Measurements from ENCODE around the gene OR4D2.

OR4D2 gene

GRCh38 chr17:58205936-58206335 is 39.2 kb downstream of the OR4D2 start:
- DNase-seq (ENCODE audit: low spot score): no peak
- no peak for ATAC-seq (ENCODE audit: low read depth)
- no peaks in the 10 kb centered on the region for H3K27me3 ChIP-seq (ENCODE audit: insufficient read depth, poor library complexity, severe bottlenecking)
- no peaks in the 10 kb centered on the region for H3K4me1 ChIP-seq (ENCODE audit: insufficient read depth, poor library complexity, severe bottlenecking)
- H3K27ac ChIP-seq (ENCODE audit: poor library complexity, severe bottlenecking): no peak overlapping the region
- H3K4me3 ChIP-seq (ENCODE audit: severe bottlenecking): no peak overlapping the region
- TF ChIP-seq CTCF (IDR thresholded peaks at IDR 0.05; ENCODE audit: poor library complexity, severe bottlenecking): no peak
- peaks cover 23% of the 10 kb centered on the region for H3K36me3 ChIP-seq (ENCODE audit: low read depth)
- H3K9me3 ChIP-seq (ENCODE audit: severe bottlenecking): no peaks in the 10 kb centered on the region

- no peaks in the 10 kb centered on the region for H3K27me3 ChIP-seq (ENCODE audit: insufficient read depth, poor library complexity, severe bottlenecking)
- TF ChIP-seq CTCF (IDR thresholded peaks at IDR 0.05; ENCODE audit: poor library complexity, severe bottlenecking): no peak
- H3K9me3 ChIP-seq (ENCODE audit: severe bottlenecking): no peaks in the 10 kb centered on the region
- H3K27ac ChIP-seq (ENCODE audit: poor library complexity, severe bottlenecking): no peak overlapping the region
- peaks cover 38% of the 10 kb centered on the region for H3K36me3 ChIP-seq (ENCODE audit: low read depth)
- DNase-seq (ENCODE audit: low spot score) (no peak), ATAC-seq (ENCODE audit: low read depth) (no peak)
- no peaks in the 10 kb centered on the region for H3K4me1 ChIP-seq (ENCODE audit: insufficient read depth, poor library complexity, severe bottlenecking)
- H3K4me3 ChIP-seq (ENCODE audit: severe bottlenecking): no peak overlapping the region
These were observed 40.7 kb downstream of the OR4D2 start for GRCh38 chr17:58207451-58207850.

GRCh38 chr17:58208344-58208743 is 41.6 kb downstream of the OR4D2 start:
- DNase-seq (ENCODE audit: low spot score): no peak
- no peak for ATAC-seq (ENCODE audit: low read depth)
- no peaks in the 10 kb centered on the region for H3K4me1 ChIP-seq (ENCODE audit: insufficient read depth, poor library complexity, severe bottlenecking)
- peaks cover 47% of the 10 kb centered on the region for H3K36me3 ChIP-seq (ENCODE audit: low read depth)
- no peaks in the 10 kb centered on the region for H3K27me3 ChIP-seq (ENCODE audit: insufficient read depth, poor library complexity, severe bottlenecking)
- no peaks in the 10 kb centered on the region for H3K9me3 ChIP-seq (ENCODE audit: severe bottlenecking)
- no peak for TF ChIP-seq CTCF (IDR thresholded peaks at IDR 0.05; ENCODE audit: poor library complexity, severe bottlenecking)
- H3K27ac ChIP-seq (ENCODE audit: poor library complexity, severe bottlenecking): no peak overlapping the region
- H3K4me3 ChIP-seq (ENCODE audit: severe bottlenecking): no peak overlapping the region

- ATAC-seq (ENCODE audit: low read depth) (no peak), DNase-seq (ENCODE audit: low spot score) (no peak)
- H3K27me3 ChIP-seq (ENCODE audit: insufficient read depth, poor library complexity, severe bottlenecking): no peaks in the 10 kb centered on the region
- H3K27ac ChIP-seq (ENCODE audit: poor library complexity, severe bottlenecking): no peak overlapping the region
- H3K9me3 ChIP-seq (ENCODE audit: severe bottlenecking): no peaks in the 10 kb centered on the region
- peaks cover 58% of the 10 kb centered on the region for H3K36me3 ChIP-seq (ENCODE audit: low read depth)
- no peak for TF ChIP-seq CTCF (IDR thresholded peaks at IDR 0.05; ENCODE audit: poor library complexity, severe bottlenecking)
- no peak overlapping the region for H3K4me3 ChIP-seq (ENCODE audit: severe bottlenecking)
- H3K4me1 ChIP-seq (ENCODE audit: insufficient read depth, poor library complexity, severe bottlenecking): no peaks in the 10 kb centered on the region
These were observed 44.1 kb downstream of the OR4D2 start for GRCh38 chr17:58210922-58211321.

GRCh38 chr17:58215685-58216084 is 48.9 kb downstream of the OR4D2 start:
- Histone ChIP-seq H3K27me3 (ENCODE audit: insufficient read depth, poor library complexity, severe bottlenecking) (no peaks in the 10 kb centered on the region), H3K27ac (ENCODE audit: poor library complexity, severe bottlenecking) (no peak overlapping the region), H3K9me3 (ENCODE audit: severe bottlenecking) (no peaks in the 10 kb centered on the region), H3K4me1 (ENCODE audit: insufficient read depth, poor library complexity, severe bottlenecking) (peaks cover 4% of the 10 kb centered on the region), H3K36me3 (ENCODE audit: low read depth) (peaks cover 57% of the 10 kb centered on the region), H3K4me3 (ENCODE audit: severe bottlenecking) (no peak overlapping the region)
- no peak for TF ChIP-seq CTCF (IDR thresholded peaks at IDR 0.05; ENCODE audit: poor library complexity, severe bottlenecking)
- DNase-seq (ENCODE audit: low spot score) (no peak), ATAC-seq (ENCODE audit: low read depth) (no peak)
